HEK293 (cell line): Measurements from ENCODE around the gene HERC2.

Experiments
- CTCF ChIA-PET: fragments of 350-600 bp; formaldehyde crosslinking; extraction: SDS; loops from one replicate; lab custom pipeline; 2021; ENCODE audit warnings: antibody characterized with exemption; lab: Yijun Ruan, JAX
- POLR2A ChIA-PET: fragments of 300-600 bp; formaldehyde crosslinking; extraction: SDS; loops from one replicate; lab custom pipeline; 2020; ENCODE audit warnings: antibody characterized with exemption, inconsistent platforms; lab: Yijun Ruan, JAX
- H3K27ac ChIP-seq: fragments of 200-500 bp; sonication (Bioruptor generic); 2 replicates; pipeline ENCODE4 v1.5.1; 2014; ENCODE audit warnings: low read depth, low read length, control low read depth, inconsistent platforms; ENCODE audit errors: extremely low read depth
- H3K36me3 ChIP-seq, 2 experiments: fragments of 200-500 bp in 1 of 2; sonication (Bioruptor generic) in 1 of 2; 1 replicate in 1 of 2; 2 replicates in 1 of 2; pipeline ENCODE4 v1.5.1; 2014 to 2017; ENCODE audit warnings: inconsistent platforms in 2 of 2, low read length in 2 of 2; ENCODE audit not compliant: control insufficient read depth in 2 of 2, insufficient read depth in 1 of 2
- H3K4me1 ChIP-seq: fragments of 200-500 bp; sonication (Bioruptor generic); 2 replicates; pipeline ENCODE4 v1.5.1; 2014; ENCODE audit warnings: mild to moderate bottlenecking, low read length, inconsistent platforms; ENCODE audit not compliant: control insufficient read depth, insufficient read depth
- H3K4me3 ChIP-seq: 2 replicates; pipeline ENCODE4 v1.5.1; 2011; ENCODE audit warnings: low read depth, mild to moderate bottlenecking, control low read depth, low read length, moderate library complexity
- H3K9me3 ChIP-seq: fragments of 200-500 bp; sonication (Bioruptor generic); 2 replicates; pipeline ENCODE4 v1.5.1; 2014; ENCODE audit warnings: low read depth, low read length, inconsistent platforms; ENCODE audit not compliant: control insufficient read depth, insufficient read depth
- EGR2 ChIP-seq: fragments of 450-650 bp; formaldehyde crosslinking; IDR thresholded peaks from 2 replicates; pipeline ENCODE4 v1.5.1; 2016; ENCODE audit warnings: low read depth, missing biosample characterization, missing genetic modification characterization
- GLIS1 ChIP-seq: fragments of 450-650 bp; formaldehyde crosslinking; IDR thresholded peaks from 2 replicates; pipeline ENCODE4 v1.5.1; 2016; ENCODE audit warnings: missing biosample characterization, missing genetic modification characterization
- KLF17 ChIP-seq: fragments of 450-650 bp; formaldehyde crosslinking; IDR thresholded peaks from 2 replicates; pipeline ENCODE4 v1.5.1; 2016; ENCODE audit warnings: missing biosample characterization, missing genetic modification characterization
- ZNF112 ChIP-seq: fragments of 450-650 bp; formaldehyde crosslinking; IDR thresholded peaks from 2 replicates; pipeline ENCODE4 v1.5.0; 2017; ENCODE audit warnings: missing biosample characterization, missing genetic modification characterization
- ZNF133 ChIP-seq: fragments of 450-650 bp; formaldehyde crosslinking; IDR thresholded peaks from 2 replicates; pipeline ENCODE4 v1.5.1; 2016; ENCODE audit warnings: missing biosample characterization, missing genetic modification characterization
- ZNF175 ChIP-seq: fragments of 450-650 bp; formaldehyde crosslinking; IDR thresholded peaks from 2 replicates; pipeline ENCODE4 v1.5.1; 2016; ENCODE audit warnings: missing biosample characterization, missing genetic modification characterization
- ZNF23 ChIP-seq: fragments of 450-650 bp; formaldehyde crosslinking; IDR thresholded peaks from 2 replicates; pipeline ENCODE4 v1.5.1; 2016; ENCODE audit warnings: missing biosample characterization, missing genetic modification characterization, borderline replicate concordance
- ZNF26 ChIP-seq: fragments of 450-650 bp; formaldehyde crosslinking; IDR thresholded peaks from 2 replicates; pipeline ENCODE4 v1.5.1; 2016; ENCODE audit warnings: missing biosample characterization, missing genetic modification characterization
- ZNF335 ChIP-seq: fragments of 450-650 bp; formaldehyde crosslinking; conservative IDR thresholded peaks from 2 replicates; pipeline ENCODE4 v1.5.1; 2016; ENCODE audit warnings: missing biosample characterization, missing genetic modification characterization
- ZNF423 ChIP-seq: fragments of 450-650 bp; formaldehyde crosslinking; IDR thresholded peaks from 2 replicates; pipeline ENCODE4 v1.5.1; 2016; ENCODE audit warnings: missing biosample characterization, missing genetic modification characterization
- ZNF48 ChIP-seq: fragments of 450-650 bp; formaldehyde crosslinking; IDR thresholded peaks from 2 replicates; pipeline ENCODE4 v1.5.1; 2016; ENCODE audit warnings: missing biosample characterization, missing genetic modification characterization
- ZNF513 ChIP-seq: fragments of 450-650 bp; IDR thresholded peaks from 2 replicates; pipeline ENCODE4 v1.5.1; 2018; ENCODE audit warnings: missing biosample characterization, missing genetic modification characterization
- ZNF571 ChIP-seq: fragments of 450-650 bp; formaldehyde crosslinking; IDR thresholded peaks from 2 replicates; pipeline ENCODE4 v1.5.0; 2017; ENCODE audit warnings: missing biosample characterization, missing genetic modification characterization
- ZNF768 ChIP-seq: fragments of 450-650 bp; formaldehyde crosslinking; IDR thresholded peaks from 2 replicates; pipeline ENCODE4 v1.5.1; 2018; ENCODE audit warnings: missing biosample characterization, mild to moderate bottlenecking, missing genetic modification characterization
- ZNF837 ChIP-seq: fragments of 450-650 bp; formaldehyde crosslinking; IDR thresholded peaks from 2 replicates; pipeline ENCODE4 v1.5.1; 2016; ENCODE audit warnings: missing biosample characterization, missing genetic modification characterization
- ZSCAN23 ChIP-seq: fragments of 450-650 bp; formaldehyde crosslinking; IDR thresholded peaks from 2 replicates; pipeline ENCODE4 v1.5.1; 2016; ENCODE audit warnings: missing biosample characterization, missing genetic modification characterization
- ZXDB ChIP-seq: fragments of 450-650 bp; formaldehyde crosslinking; IDR thresholded peaks from 2 replicates; pipeline ENCODE4 v1.5.1; 2016; ENCODE audit warnings: missing biosample characterization, missing genetic modification characterization
- TF ChIP-seq, protein P1 (sequence below): fragments of 450-650 bp; formaldehyde crosslinking; IDR thresholded peaks from 2 replicates; pipeline ENCODE4 v1.5.1; 2016; ENCODE audit warnings: missing biosample characterization, missing genetic modification characterization
- TF ChIP-seq, protein P2 (sequence below): sonication (generic); formaldehyde crosslinking; IDR thresholded peaks from 2 replicates; pipeline ENCODE4 v1.8.1; 2022; ENCODE audit warnings: mild to moderate bottlenecking, moderate library complexity, missing genetic modification reagents
- TF ChIP-seq, protein P3 (sequence below): fragments of 450-650 bp; formaldehyde crosslinking; IDR thresholded peaks from 2 replicates; pipeline ENCODE4 v1.5.1; 2017; ENCODE audit warnings: missing biosample characterization, missing genetic modification characterization
- TF ChIP-seq, protein P4 (sequence below): fragments of 450-650 bp; formaldehyde crosslinking; IDR thresholded peaks from 2 replicates; pipeline ENCODE4 v1.5.1; 2017; ENCODE audit warnings: missing biosample characterization, missing genetic modification characterization

Gene HERC2

GRCh38 chr15:28093752-28094535 is 228.0 kb downstream of the HERC2 start:
- H3K27ac ChIP-seq = no peak overlapping the region
- peaks cover 3% of the 10 kb centered on the region; the same call in 1 of the 2 replicates for H3K4me1 ChIP-seq
- H3K36me3 ChIP-seq = no peaks in the 10 kb centered on the region
- CTCF ChIA-PET = no interaction called here
- H3K4me3 ChIP-seq = no peak overlapping the region
- TF ChIP-seq ZNF768 (tag by site-specific recombination) (no peak), ZNF48 (tag by site-specific recombination) (no peak), ZNF423 (tag by site-specific recombination) (no peak), ZXDB (no peak), ZNF571 (tag by site-specific recombination) (no peak), ZNF837 (tag by site-specific recombination) (no peak), ZSCAN23 (tag by site-specific recombination) (no peak), ZNF26 (no peak), KLF17 (tag by site-specific recombination) (no peak), ZNF23 (tag by site-specific recombination) (no peak), ZNF112 (no peak), ZNF335 (tag by site-specific recombination) (no peak), ZNF513 (no peak)
- TF ChIP-seq, protein P1, sequence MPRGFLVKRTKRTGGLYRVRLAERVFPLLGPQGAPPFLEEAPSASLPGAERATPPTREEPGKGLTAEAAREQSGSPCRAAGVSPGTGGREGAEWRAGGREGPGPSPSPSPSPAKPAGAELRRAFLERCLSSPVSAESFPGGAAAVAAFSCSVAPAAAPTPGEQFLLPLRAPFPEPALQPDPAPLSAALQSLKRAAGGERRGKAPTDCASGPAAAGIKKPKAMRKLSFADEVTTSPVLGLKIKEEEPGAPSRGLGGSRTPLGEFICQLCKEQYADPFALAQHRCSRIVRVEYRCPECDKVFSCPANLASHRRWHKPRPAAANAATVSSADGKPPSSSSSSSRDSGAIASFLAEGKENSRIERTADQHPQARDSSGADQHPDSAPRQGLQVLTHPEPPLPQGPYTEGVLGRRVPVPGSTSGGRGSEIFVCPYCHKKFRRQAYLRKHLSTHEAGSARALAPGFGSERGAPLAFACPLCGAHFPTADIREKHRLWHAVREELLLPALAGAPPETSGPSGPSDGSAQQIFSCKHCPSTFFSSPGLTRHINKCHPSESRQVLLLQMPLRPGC (tag by site-specific recombination) = no peak
- TF ChIP-seq, protein P2, sequence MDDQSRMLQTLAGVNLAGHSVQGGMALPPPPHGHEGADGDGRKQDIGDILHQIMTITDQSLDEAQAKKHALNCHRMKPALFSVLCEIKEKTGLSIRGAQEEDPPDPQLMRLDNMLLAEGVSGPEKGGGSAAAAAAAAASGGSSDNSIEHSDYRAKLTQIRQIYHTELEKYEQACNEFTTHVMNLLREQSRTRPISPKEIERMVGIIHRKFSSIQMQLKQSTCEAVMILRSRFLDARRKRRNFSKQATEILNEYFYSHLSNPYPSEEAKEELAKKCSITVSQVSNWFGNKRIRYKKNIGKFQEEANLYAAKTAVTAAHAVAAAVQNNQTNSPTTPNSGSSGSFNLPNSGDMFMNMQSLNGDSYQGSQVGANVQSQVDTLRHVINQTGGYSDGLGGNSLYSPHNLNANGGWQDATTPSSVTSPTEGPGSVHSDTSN (CRISPR knock-in tag) = no peak
- H3K9me3 ChIP-seq = no peaks in the 10 kb centered on the region
- POLR2A ChIA-PET = no interaction called here

DNA sequence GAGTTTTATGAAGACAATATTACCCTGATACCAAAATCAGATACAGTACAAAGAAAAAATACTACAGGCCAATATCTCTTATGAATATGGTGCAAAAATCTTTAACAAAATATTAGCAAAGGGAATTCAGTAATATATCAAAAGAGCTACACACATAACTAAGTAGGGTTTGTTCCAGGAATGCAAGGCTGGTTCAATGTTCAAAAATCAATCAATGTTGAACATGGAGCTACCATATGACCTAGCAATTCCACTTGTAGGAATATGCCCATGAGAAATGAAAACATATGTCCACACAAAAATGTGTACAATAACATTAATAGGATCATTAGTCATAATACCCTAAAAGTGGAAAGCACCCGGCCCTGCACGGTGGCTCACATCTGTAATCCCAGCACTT is 230.7 kb downstream of the HERC2 start:
- ChIA-PET POLR2A (no interaction called here), CTCF (interaction anchor here (0.7 to 1.0 kb wide), 3 partner anchors 35 to 1177 kb away, joined by 3 to 4 read pairs (median 4); no protein-coding TSS in a partner anchor)
- no peaks in the 10 kb centered on the region for H3K9me3 ChIP-seq
- H3K36me3 ChIP-seq = no peaks in the 10 kb centered on the region
- H3K4me1 ChIP-seq = peaks cover under 1% of the 10 kb centered on the region; the same call in 1 of the 2 replicates
- no peak overlapping the region for H3K27ac ChIP-seq
- no peak overlapping the region for H3K4me3 ChIP-seq
- TF ChIP-seq, protein P3, sequence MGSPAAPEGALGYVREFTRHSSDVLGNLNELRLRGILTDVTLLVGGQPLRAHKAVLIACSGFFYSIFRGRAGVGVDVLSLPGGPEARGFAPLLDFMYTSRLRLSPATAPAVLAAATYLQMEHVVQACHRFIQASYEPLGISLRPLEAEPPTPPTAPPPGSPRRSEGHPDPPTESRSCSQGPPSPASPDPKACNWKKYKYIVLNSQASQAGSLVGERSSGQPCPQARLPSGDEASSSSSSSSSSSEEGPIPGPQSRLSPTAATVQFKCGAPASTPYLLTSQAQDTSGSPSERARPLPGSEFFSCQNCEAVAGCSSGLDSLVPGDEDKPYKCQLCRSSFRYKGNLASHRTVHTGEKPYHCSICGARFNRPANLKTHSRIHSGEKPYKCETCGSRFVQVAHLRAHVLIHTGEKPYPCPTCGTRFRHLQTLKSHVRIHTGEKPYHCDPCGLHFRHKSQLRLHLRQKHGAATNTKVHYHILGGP (tag by site-specific recombination) = no peak
- TF ChIP-seq ZNF513 = no peak
- TF ChIP-seq ZNF175 (tag by site-specific recombination) = no peak
- TF ChIP-seq GLIS1 = no peak
- no peak for TF ChIP-seq EGR2 (tag by site-specific recombination)
- no peak for TF ChIP-seq ZNF133 (tag by site-specific recombination)
- TF ChIP-seq, protein P4, sequence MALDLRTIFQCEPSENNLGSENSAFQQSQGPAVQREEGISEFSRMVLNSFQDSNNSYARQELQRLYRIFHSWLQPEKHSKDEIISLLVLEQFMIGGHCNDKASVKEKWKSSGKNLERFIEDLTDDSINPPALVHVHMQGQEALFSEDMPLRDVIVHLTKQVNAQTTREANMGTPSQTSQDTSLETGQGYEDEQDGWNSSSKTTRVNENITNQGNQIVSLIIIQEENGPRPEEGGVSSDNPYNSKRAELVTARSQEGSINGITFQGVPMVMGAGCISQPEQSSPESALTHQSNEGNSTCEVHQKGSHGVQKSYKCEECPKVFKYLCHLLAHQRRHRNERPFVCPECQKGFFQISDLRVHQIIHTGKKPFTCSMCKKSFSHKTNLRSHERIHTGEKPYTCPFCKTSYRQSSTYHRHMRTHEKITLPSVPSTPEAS (tag by site-specific recombination) = no peak
